K562 (cell line): ENCODE measurements around the gene PSPH. TPM values are rescaled to one million over a fixed set of nuclear protein-coding genes. Genes with fewer than 3 reads are reported as not detected.

Source experiments
- ATF4 ChIP-seq: fragments of 450-650 bp; formaldehyde crosslinking; IDR thresholded peaks from 2 replicates; pipeline ENCODE4 v1.4.0; 2022; ENCODE audit warnings: mild to moderate bottlenecking, moderate library complexity
- CCNT2 ChIP-seq: IDR thresholded peaks from 2 replicates; pipeline ENCODE4 v1.6.1; 2011; ENCODE audit warnings: borderline replicate concordance, low read depth, mild to moderate bottlenecking, moderate library complexity, mixed read lengths, low read length; ENCODE audit not compliant: insufficient read length; ENCODE audit errors: extremely low read depth
- CEBPG ChIP-seq, 3 experiments: fragments of 200-800 bp in 1 of 3; sonication (Bioruptor generic) in 1 of 3; sonication (generic) in 1 of 3; formaldehyde crosslinking in 1 of 3; IDR thresholded peaks in 2 of 3; conservative IDR thresholded peaks in 1 of 3; 2 replicates each; pipeline versions ENCODE4 v1.6.1 to v1.8.0; 2016 to 2022; ENCODE audit warnings: missing compliant biosample characterization in 2 of 3, missing genetic modification characterization in 2 of 3, mild to moderate bottlenecking in 1 of 3, missing genetic modification reagents in 1 of 3
- CHAMP1 ChIP-seq: fragments of 450-650 bp; IDR thresholded peaks from 2 replicates; pipeline ENCODE4 v1.6.1; 2016; ENCODE audit warnings: mild to moderate bottlenecking
- CXXC5 ChIP-seq: fragments of 250-450 bp; sonication (Bioruptor Pico); IDR thresholded peaks from 2 replicates; pipeline ENCODE4 v1.8.0; 2022; ENCODE audit warnings: inconsistent platforms, mild to moderate bottlenecking, moderate library complexity
- ELF4 ChIP-seq: fragments of 450-650 bp; formaldehyde crosslinking; IDR thresholded peaks from 2 replicates; pipeline ENCODE4 v1.4.0; 2022; ENCODE audit warnings: missing genetic modification characterization
- GATAD2B ChIP-seq: fragments of 450-650 bp; IDR thresholded peaks from 2 replicates; pipeline ENCODE4 v1.6.1; 2017; ENCODE audit warnings: mild to moderate bottlenecking, borderline replicate concordance
- HNRNPH1 ChIP-seq: fragments of 200-400 bp; formaldehyde crosslinking; optimal IDR thresholded peaks from 2 replicates; pipeline ENCODE3; 2017; ENCODE audit warnings: low read depth, mild to moderate bottlenecking, low read length, moderate library complexity
- KDM1A ChIP-seq, 2 experiments: fragments of 450-650 bp; IDR thresholded peaks; 2 replicates each; pipeline ENCODE4 v1.6.1; 2016; ENCODE audit warnings: mild to moderate bottlenecking in 2 of 2
- MAX ChIP-seq: sonication (generic); formaldehyde crosslinking; IDR thresholded peaks from 2 replicates; pipeline ENCODE4 v1.9.0; 2022; ENCODE audit warnings: mild to moderate bottlenecking, missing genetic modification reagents
- NCOA1 ChIP-seq: fragments of 450-650 bp; IDR thresholded peaks from 2 replicates; pipeline ENCODE4 v1.6.1; 2016; ENCODE audit warnings: low read depth
- PCBP1 ChIP-seq: fragments of 200-400 bp; formaldehyde crosslinking; IDR thresholded peaks from 2 replicates; pipeline ENCODE4 v1.6.1; 2018; ENCODE audit warnings: mild to moderate bottlenecking, low read depth, low read length; ENCODE audit not compliant: poor library complexity, severe bottlenecking
- RBBP5 ChIP-seq: fragments of 200-600 bp; sonication (generic); IDR thresholded peaks from 2 replicates; pipeline ENCODE4 v1.6.1; 2012; ENCODE audit warnings: borderline replicate concordance, mild to moderate bottlenecking, low read length, control low read depth, inconsistent platforms; ENCODE audit not compliant: insufficient read depth, poor library complexity, severe bottlenecking
- TAF1 ChIP-seq: IDR thresholded peaks from 2 replicates; pipeline ENCODE4 v1.6.1; 2011; ENCODE audit warnings: mild to moderate bottlenecking, low read length, moderate library complexity; ENCODE audit not compliant: insufficient read depth, control insufficient read depth, severe bottlenecking; ENCODE audit errors: extremely low read depth
- TAF7 ChIP-seq: fragments of 450-650 bp; IDR thresholded peaks from 2 replicates; pipeline ENCODE4 v1.6.1; 2016; ENCODE audit warnings: missing genetic modification characterization, missing compliant biosample characterization
- TFAP4 ChIP-seq: sonication (generic); formaldehyde crosslinking; IDR thresholded peaks from 2 replicates; pipeline ENCODE4 v1.8.0; 2022; ENCODE audit warnings: missing genetic modification reagents, mild to moderate bottlenecking, moderate library complexity, borderline replicate concordance
- VEZF1 ChIP-seq: fragments of 200-800 bp; sonication (Bioruptor generic); IDR thresholded peaks from 2 replicates; pipeline ENCODE4 v1.6.1; 2017; ENCODE audit warnings: missing genetic modification characterization, missing compliant biosample characterization
- ZNF511 ChIP-seq: sonication (generic); formaldehyde crosslinking; IDR thresholded peaks from 2 replicates; pipeline ENCODE4 v1.8.0; 2022; ENCODE audit warnings: mild to moderate bottlenecking, missing genetic modification reagents
- ZSCAN32 ChIP-seq: fragments of 450-650 bp; formaldehyde crosslinking; IDR thresholded peaks from 2 replicates; pipeline ENCODE4 v1.4.0; 2020; ENCODE audit warnings: mild to moderate bottlenecking, moderate library complexity
- polyA plus RNA-seq, 8 experiments: library from polyadenylated mRNA; depleted of rRNA in 4 of 8; stranded (reverse) in 5 of 8; unstranded in 3 of 8; fragments of >200 nt; fragmentation: Nextera tagmentation in 2 of 8; fragmentation: Illumina TruSeq in 1 of 8; extraction: Ambion mirVana in 2 of 8; extraction: Trizol in 1 of 8; gene quantifications; 2 replicates each; pipeline versions ENCODE4 v1.2.1 to v1.2.3, GENCODE V29; 2011 to 2014; ENCODE audit warnings: inconsistent platforms in 1 of 8, missing spikeins in 1 of 8
- total RNA-seq, 7 experiments: library from RNA; depleted of rRNA in 6 of 7; stranded (reverse); fragments of >200 nt in 6 of 7; fragmentation: Illumina TruSeq in 2 of 7; extraction: Trizol in 2 of 7; gene quantifications; 2 replicates each; pipeline versions ENCODE4 v1.2.1 to v1.2.3, GENCODE V29; 2011 to 2021; ENCODE audit warnings: low replicate concordance in 1 of 7

Gene PSPH
- total and polyA plus RNA-seq, 9 of the 15 experiments (the other 6 are each of a cell fraction or from before 2014, with no cell fraction given) = 6.3 to 46.8 (median 20.2) TPM

- TF ChIP-seq VEZF1 = peak; percentile 55
- no peak for TF ChIP-seq ELF4
- TF ChIP-seq TAF1 = no peak
- TF ChIP-seq CXXC5 (CRISPR knock-in tag) = peak; percentile 81
- TF ChIP-seq HNRNPH1 = no peak
- no peak for TF ChIP-seq GATAD2B
- peak; percentile 96 for TF ChIP-seq CEBPG (CRISPR knock-in tag; IDR thresholded peaks at IDR 0.05)
- peak; percentile 98 to 100 for TF ChIP-seq CEBPG (tag; conservative IDR thresholded peaks at IDR 0.05 in 1 of 2, IDR thresholded peaks at IDR 0.05 in 1 of 2)
- 0 out of 2 replicates have a peak, but pooled peaks have one; percentile 25 for TF ChIP-seq CHAMP1
- TF ChIP-seq NCOA1 = no peak
- peak; percentile 54 for TF ChIP-seq CCNT2
- TF ChIP-seq ATF4 = peak; percentile 95
- TF ChIP-seq KDM1A (IDR thresholded peaks at IDR 0.05) = peak; percentile 85 to 90
- TF ChIP-seq MAX (CRISPR knock-in tag) = no peak
- TF ChIP-seq ZSCAN32 (CRISPR knock-in tag) = peak; percentile 91
- no peak for TF ChIP-seq PCBP1
- TF ChIP-seq TAF7 (tag) = no peak
- peak; percentile 48 for TF ChIP-seq RBBP5
- TF ChIP-seq TFAP4 (CRISPR knock-in tag) = peak; percentile 55; the same call in 1 of the 2 replicates
- TF ChIP-seq ZNF511 (CRISPR knock-in tag) = no peak
These were observed 17.4 kb downstream of the PSPH start (continued) for GRCh38 chr7:56033671-56034432.
